HG02938 (cell line): ENCODE data around the gene TRMT10B.
"Not testable (repeated sequence)": the region's sequence is repeated elsewhere in the genome, so short reads cannot be mapped to it uniquely, and the experiment has no call there.

Experiments
- ATAC-seq: cut with Tn5 transposase; IDR thresholded peaks from one replicate; pipeline ENCODE4 v1.9.1; 2021; ENCODE audit warnings: mild to moderate bottlenecking, moderate library complexity; ENCODE audit not compliant: unreplicated experiment

Gene TRMT10B

DNA sequence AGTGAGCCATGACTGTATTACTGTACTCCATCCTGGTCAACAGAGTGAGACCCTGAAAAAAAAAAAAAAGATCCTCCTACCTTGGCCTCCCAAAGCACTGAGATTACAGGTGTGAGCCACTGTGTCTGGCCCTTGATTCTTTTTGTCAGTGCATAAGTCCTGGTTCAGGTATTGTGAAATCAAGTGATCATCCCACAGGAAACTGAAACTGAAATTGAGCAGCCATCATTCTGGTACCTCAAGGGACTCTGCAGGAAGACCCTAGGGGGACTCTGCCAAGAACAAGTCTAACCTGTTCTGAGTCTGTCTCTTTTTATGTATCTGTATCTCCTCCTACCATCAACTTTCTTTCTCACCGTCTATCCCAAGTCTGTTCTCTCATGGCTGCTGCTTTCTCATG, 45.1 kb downstream of the TRMT10B start:
- ATAC-seq, result no peak

GRCh38 chr9:37800631-37801286, 47.2 kb downstream of the TRMT10B start, which contains the start of gene DCAF10:
TSS of gene DCAF10 (plus strand) at chr9:37800797. CDS start at chr9:37800867, 70 bp downstream.
- peak; percentile 64 for ATAC-seq

DNA sequence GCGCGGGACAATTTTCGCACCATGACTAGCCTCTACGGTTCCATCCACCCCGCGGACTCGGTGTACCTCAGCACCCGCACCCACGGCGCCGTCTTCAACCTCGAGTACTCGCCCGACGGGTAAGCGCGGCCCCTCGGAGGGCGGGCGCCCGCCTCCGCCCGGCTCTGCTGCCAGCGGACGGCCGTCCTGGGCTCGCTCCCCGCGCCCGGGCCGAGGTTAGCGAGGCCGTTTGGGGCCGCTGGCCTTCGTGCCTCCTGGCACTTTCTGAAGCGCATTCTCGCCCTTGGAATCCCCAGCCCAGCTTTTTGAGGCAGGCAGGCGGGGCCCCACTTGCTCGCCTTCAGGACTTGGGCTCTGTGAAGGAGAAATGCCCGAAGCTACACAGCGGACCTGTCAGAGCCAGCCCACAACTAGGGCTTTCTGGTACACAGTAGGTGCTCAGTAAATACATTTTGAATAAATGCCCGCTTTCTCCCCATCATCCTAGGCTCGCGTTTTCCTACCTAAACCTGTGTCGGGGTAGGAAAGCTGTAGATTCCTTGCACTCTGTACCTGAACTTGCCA, 47.8 kb downstream of the TRMT10B start:
- peak; percentile 38 for ATAC-seq

- ATAC-seq, result no peak
Observed at GRCh38 chr9:37801959-37802711, 48.5 kb downstream of the TRMT10B start.

GRCh38 chr9:37806271-37806670, 52.7 kb downstream of the TRMT10B start:
- ATAC-seq, result no peak

GRCh38 chr9:37809676-37810075, 56.1 kb downstream of the TRMT10B start:
- not testable (repeated sequence) for ATAC-seq

DNA sequence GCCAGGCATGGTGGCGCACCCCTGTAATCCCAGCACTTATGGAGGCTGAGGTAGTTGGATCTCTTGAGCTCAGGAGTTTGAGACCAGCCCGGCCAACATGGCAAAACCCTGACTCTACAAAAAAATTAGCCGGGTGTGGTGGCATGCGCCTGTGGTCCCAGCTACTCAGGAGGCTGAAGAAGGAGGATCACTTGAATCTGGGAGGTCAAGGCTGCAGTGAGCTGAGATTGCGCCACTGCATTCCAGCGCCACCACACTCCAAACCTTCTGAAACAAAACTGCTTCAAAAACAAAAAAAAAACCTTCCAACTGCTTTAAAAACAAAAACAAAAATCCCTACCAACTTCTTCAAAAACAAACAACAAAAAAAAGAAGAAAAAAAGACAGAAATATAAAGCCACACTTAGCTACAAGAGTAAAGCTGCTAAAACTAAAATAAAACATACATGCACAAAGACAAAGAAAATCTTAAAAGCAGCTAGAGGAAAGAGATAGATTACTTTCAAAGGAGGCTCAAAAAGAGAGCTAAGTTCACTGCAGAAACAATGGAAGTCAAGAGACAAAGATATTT, 58.4 kb downstream of the TRMT10B start:
- ATAC-seq, result no peak

GRCh38 chr9:37812773-37813379, 59.3 kb downstream of the TRMT10B start:
- ATAC-seq, result no peak

GRCh38 chr9:37818849-37819248, 65.2 kb downstream of the TRMT10B start:
- ATAC-seq, result no peak

DNA sequence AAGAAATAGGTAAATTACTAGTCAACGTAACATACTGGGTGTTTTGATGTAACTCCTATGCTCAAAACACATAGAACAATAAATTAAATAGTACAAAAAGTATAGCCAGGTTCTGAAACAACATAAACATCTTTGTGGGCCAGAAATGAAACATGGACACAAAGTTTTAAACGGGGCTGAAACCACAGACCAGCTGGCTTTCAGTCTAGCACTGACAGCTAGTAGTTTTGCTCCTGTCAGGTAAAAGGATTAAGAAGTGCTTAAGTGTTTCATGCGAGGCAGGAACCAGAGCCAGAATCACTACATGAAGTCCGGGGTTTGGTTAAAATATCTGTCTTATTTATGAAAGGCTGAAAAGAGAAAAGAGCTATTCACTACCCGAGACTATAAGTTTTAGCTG, 66.5 kb downstream of the TRMT10B start:
- peak; percentile 73 for ATAC-seq

GRCh38 chr9:37825174-37825573, 71.6 kb downstream of the TRMT10B start:
- ATAC-seq, result not testable (repeated sequence)

- no peak for ATAC-seq
Observed at GRCh38 chr9:37827483-37828165, 74.0 kb downstream of the TRMT10B start.
